ENCODE results near the gene ALKBH2.

GRCh38 chr12:109065853-109066193 lies 27.4 kb downstream of the ALKBH2 start:
- no peak for TF ChIP-seq CTCF (IDR thresholded peaks at IDR 0.05)
- TF ChIP-seq POLR2A (IDR thresholded peaks at IDR 0.05): no peak

Measured in adrenal gland (tissue), 5 donors.